HG03354 (cell line): ENCODE measurements around the gene TNS1.

Source experiments
- ATAC-seq: cut with Tn5 transposase; IDR thresholded peaks from one replicate; pipeline ENCODE4 v1.9.1; 2021; ENCODE audit warnings: mild to moderate bottlenecking; ENCODE audit not compliant: unreplicated experiment, poor library complexity, severe bottlenecking

TNS1 gene

GRCh38 chr2:217829420-217829819, 173.4 kb downstream of the TNS1 start:
- no peak for ATAC-seq

- no peak for ATAC-seq
Observed at GRCh38 chr2:217828336-217828735, 174.5 kb downstream of the TNS1 start.

GRCh38 chr2:217827430-217828201, 175.2 kb downstream of the TNS1 start:
- no peak for ATAC-seq

GRCh38 chr2:217826991-217827390, 175.8 kb downstream of the TNS1 start:
- ATAC-seq, result no peak

GRCh38 chr2:217826520-217826919, 176.3 kb downstream of the TNS1 start:
- ATAC-seq, result no peak

GRCh38 chr2:217825469-217826235, 177.1 kb downstream of the TNS1 start:
- ATAC-seq, result no peak

GRCh38 chr2:217824223-217824622, 178.6 kb downstream of the TNS1 start:
- ATAC-seq, result no peak

GRCh38 chr2:217823626-217824025, 179.2 kb downstream of the TNS1 start:
- no peak for ATAC-seq

GRCh38 chr2:217822296-217823252, 180.2 kb downstream of the TNS1 start:
- no peak for ATAC-seq

GRCh38 chr2:217821536-217822147, 181.2 kb downstream of the TNS1 start:
- no peak for ATAC-seq

- no peak for ATAC-seq
Observed at GRCh38 chr2:217820904-217821303, 181.9 kb downstream of the TNS1 start.

GRCh38 chr2:217820091-217820819, 182.5 kb downstream of the TNS1 start:
- ATAC-seq, result no peak

- no peak for ATAC-seq
Observed at GRCh38 chr2:217818293-217818850, 184.4 kb downstream of the TNS1 start.

- ATAC-seq, result no peak
Observed at GRCh38 chr2:217817466-217818292, 185.1 kb downstream of the TNS1 start.

GRCh38 chr2:217816396-217816869, 186.4 kb downstream of the TNS1 start:
- no peak for ATAC-seq

- ATAC-seq, result no peak
Observed at GRCh38 chr2:217813828-217814227, 189.0 kb downstream of the TNS1 start.

- ATAC-seq, result no peak
Observed at GRCh38 chr2:217812170-217812569, 190.6 kb downstream of the TNS1 start.

- no peak for ATAC-seq
Observed at GRCh38 chr2:217810260-217810659, 192.5 kb downstream of the TNS1 start.
